HG02870 (cell line): ENCODE results near the gene DAW1.
"Not testable (repeated sequence)": the region's sequence is repeated elsewhere in the genome, so short reads cannot be mapped to it uniquely, and the experiment has no call there.

Source experiments
- ATAC-seq: cut with Tn5 transposase; IDR thresholded peaks from one replicate; pipeline ENCODE4 v1.9.1; 2021; ENCODE audit warnings: mild to moderate bottlenecking, moderate library complexity; ENCODE audit not compliant: unreplicated experiment

The DAW1 gene

DNA sequence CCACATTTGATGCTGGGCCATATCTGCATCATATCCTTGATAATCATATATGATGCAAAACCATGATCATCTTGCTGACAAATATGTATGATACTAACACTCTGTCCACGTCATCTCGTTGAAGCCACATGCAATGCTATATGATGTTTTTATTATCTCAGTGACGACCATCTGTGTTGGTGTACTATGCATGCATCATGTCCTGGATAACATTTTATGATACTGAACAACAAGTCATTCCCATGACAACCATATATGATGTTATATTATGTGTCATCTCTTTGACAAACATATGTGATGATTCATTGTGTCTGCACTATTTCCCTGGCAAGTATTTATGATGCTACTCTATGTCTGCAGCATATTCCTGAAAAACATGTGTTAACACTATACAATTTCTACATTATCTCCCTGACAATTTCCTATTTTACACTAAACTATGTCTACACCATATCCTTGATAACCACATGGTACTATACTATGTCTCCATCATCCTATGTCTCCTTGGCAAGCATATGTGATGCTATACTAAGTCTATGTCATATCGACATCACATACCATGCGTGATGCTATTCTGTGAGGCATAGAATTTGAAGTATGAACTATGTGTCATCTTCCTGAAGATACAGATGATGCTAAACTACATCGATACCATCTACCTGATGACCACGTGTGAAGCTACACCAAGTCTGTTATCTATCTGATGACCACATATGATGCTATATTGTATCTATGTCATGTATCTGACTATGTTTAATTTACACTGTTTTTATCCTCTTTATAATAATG is 37.0 kb downstream of the DAW1 start:
- no peak for ATAC-seq

- no peak for ATAC-seq
Observed at GRCh38 chr2:227914362-227914761, 42.9 kb downstream of the DAW1 start.

- no peak for ATAC-seq
Observed at GRCh38 chr2:227921648-227922047, 50.2 kb downstream of the DAW1 start.

GRCh38 chr2:227932001-227932400 is 60.6 kb downstream of the DAW1 start:
- ATAC-seq = no peak

DNA sequence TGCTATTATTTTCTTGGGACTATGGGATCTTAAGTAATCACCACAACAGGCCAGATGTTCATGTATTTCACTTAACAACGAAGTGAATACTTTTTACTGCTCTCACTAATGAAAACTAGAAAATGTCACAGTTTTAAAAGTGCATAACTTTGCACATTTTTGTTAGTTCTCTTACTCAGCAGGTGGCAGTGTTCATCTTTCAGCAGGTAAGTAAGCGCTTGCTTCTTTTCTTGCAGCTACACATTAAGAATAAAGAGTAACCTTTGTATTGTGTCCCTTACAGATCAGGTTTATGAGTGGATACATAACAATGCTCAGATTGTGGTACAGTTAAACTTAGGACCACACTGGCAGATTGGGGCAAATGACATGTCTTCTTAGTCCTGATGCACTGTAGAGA is 61.0 kb downstream of the DAW1 start:
- ATAC-seq = no peak

GRCh38 chr2:227933884-227934283 is 62.5 kb downstream of the DAW1 start:
- no peak for ATAC-seq

DNA sequence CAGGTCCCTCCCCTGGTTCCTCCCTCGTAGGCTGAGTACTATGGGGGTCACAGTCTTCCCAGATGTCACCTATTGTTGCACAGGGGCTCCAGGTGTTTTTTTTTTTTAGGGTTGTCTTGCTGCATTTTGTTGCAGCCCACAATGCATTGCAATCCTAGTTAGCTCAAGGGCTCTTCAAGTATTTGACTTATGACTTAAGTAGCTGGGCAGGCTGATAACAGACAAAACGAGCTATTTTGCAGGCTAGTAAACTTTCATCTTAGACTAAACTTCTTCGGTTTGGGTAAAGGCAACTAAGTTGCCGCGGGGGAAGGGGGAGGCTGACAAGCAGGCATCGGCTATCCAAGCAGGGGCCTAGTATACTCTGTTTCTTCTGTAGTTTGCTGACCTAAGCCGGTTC is 64.8 kb downstream of the DAW1 start:
- not testable (repeated sequence) for ATAC-seq

DNA sequence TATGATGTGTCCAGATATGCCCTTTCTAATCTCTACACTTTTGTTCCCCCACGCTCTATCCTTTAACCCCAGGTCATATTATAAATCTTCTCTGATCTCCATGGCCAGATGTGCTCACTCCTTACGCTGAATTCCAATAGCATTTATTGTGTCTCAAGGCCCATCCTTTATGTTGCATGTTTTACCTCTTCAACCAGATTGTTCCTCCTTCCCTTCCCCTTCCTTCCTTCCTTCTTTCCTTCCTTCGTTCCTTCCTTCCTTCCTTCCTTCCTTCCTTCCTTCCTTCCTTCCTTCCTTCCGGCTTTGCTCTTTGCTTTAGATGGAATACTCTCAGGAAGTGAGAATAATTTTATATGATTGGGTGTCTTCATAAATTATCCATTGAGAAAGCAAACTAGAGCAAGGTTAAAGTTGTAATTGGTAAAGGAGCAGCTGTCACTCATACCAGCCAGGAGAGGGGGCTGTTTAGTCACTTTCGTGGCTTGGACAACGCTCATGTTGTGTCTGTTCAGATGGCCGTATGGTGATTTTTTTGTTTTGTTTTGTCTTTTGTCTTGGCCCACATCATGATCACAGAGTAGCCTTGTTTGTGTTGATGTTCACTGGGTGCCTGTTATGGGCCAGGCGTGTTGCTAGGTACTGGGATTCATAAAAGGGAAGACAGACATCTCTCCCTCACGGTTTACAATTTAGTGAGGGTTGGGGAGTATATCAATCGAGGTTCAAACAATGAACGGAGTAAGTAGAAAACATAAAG is 68.0 kb downstream of the DAW1 start:
- ATAC-seq = peak; percentile 53

DNA sequence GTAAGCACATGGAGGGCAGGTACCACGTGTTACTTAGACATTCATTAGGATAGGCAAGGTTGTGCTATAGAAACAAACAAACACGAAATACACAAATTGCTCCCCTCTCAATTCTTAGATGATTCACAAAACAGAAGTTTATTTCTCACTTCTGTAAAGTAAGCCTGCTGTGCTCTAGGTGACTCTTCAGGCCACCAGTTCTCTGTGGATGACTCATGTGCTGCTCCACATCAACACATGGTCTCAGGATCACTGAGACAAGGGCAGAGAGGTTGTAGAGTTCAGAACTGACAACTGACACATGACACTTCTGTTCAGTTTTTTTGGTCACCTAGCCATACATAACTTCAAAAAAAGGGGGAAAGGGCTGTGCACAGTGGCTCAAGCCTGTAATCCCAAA is 70.6 kb downstream of the DAW1 start:
- ATAC-seq = peak; percentile 72

- no peak for ATAC-seq
Observed at GRCh38 chr2:227942965-227943364, 71.5 kb downstream of the DAW1 start.

GRCh38 chr2:227960317-227960716 is 88.9 kb downstream of the DAW1 start:
- ATAC-seq = no peak

GRCh38 chr2:227971619-227972230 is 100.3 kb downstream of the DAW1 start:
- no peak for ATAC-seq

GRCh38 chr2:227973241-227973640 is 101.8 kb downstream of the DAW1 start:
- no peak for ATAC-seq
